H1 (cell line): ENCODE results near the gene TOB1. TPM values are rescaled to one million over a fixed set of nuclear protein-coding genes. Genes with fewer than 3 reads are reported as not detected.

Experiments
- CTCF ChIA-PET: fragments of 300-600 bp; sonication (Branson Sonifier 250); formaldehyde crosslinking; loops from one replicate; lab custom pipeline; 2021; ENCODE audit not compliant: partially characterized antibody; lab: Charles Lee
- POLR2A ChIA-PET: fragments of 300-600 bp; sonication (Branson Sonifier 250); formaldehyde crosslinking; loops from one replicate; lab custom pipeline; 2021; ENCODE audit warnings: inconsistent platforms; ENCODE audit not compliant: partially characterized antibody; lab: Charles Lee
- DNase-seq, 2 experiments: peaks; one replicate each; pipeline versions ENCODE4 v3.0.0 to v3.0.0-alpha.2; 2010 to 2022; ENCODE audit warnings: low spot score in 2 of 2, low read depth in 1 of 2, mixed read lengths in 1 of 2
- FAIRE-seq: peaks from 2 replicates; lab custom pipeline; 2011; peaks lifted over from hg19 to GRCh38; lab: Jason Lieb, UNC
- H2AFZ ChIP-seq: 2 replicates; pipeline ENCODE4 v1.8.1; 2012; ENCODE audit warnings: low read length, inconsistent platforms
- H2AK5ac ChIP-seq: 2 replicates; pipeline ENCODE4 v1.6.1; 2013; ENCODE audit warnings: low read depth, low read length
- H2BK120ac ChIP-seq: replicated peaks from 2 replicates; pipeline ENCODE3; 2013; ENCODE audit warnings: low read depth, low read length, inconsistent platforms
- H2BK12ac ChIP-seq: 2 replicates; pipeline ENCODE4 v1.6.1; 2013; ENCODE audit warnings: low read depth, low read length
- H2BK15ac ChIP-seq: 2 replicates; pipeline ENCODE4 v1.6.1; 2013; ENCODE audit warnings: low read length
- H2BK20ac ChIP-seq: 2 replicates; pipeline ENCODE4 v1.6.1; 2013; ENCODE audit warnings: low read length
- H2BK5ac ChIP-seq: 2 replicates; pipeline ENCODE4 v1.6.1; 2013; ENCODE audit warnings: low read depth, low read length
- H3K14ac ChIP-seq: 2 replicates; pipeline ENCODE4 v1.6.1; 2013; ENCODE audit warnings: inconsistent platforms; ENCODE audit not compliant: insufficient read length
- H3K18ac ChIP-seq: 2 replicates; pipeline ENCODE4 v1.6.1; 2013; ENCODE audit warnings: low read length; ENCODE audit errors: extremely low read depth
- H3K23ac ChIP-seq: 2 replicates; pipeline ENCODE4 v1.6.1; 2013; ENCODE audit warnings: inconsistent platforms; ENCODE audit not compliant: insufficient read length
- H3K23me2 ChIP-seq: 2 replicates; pipeline ENCODE4 v1.6.1; 2013; ENCODE audit warnings: low read depth, low read length
- H3K27ac ChIP-seq: 2 replicates; pipeline ENCODE4 v1.6.1; 2011; ENCODE audit warnings: low read depth, low read length, inconsistent platforms
- H3K27me3 ChIP-seq, 4 experiments: replicated peaks in 1 of 4; 1 replicate in 1 of 4; 2 replicates in 3 of 4; pipeline versions ENCODE4 v1.6.1 to v1.8.1; 2011 to 2013; ENCODE audit warnings: low read length in 3 of 4, mild to moderate bottlenecking in 3 of 4, inconsistent platforms in 2 of 4, mixed read lengths in 2 of 4, moderate library complexity in 1 of 4; ENCODE audit not compliant: control insufficient read depth in 3 of 4, insufficient read depth in 3 of 4; ENCODE audit errors: extremely low read depth in 1 of 4
- H3K36me3 ChIP-seq, 4 experiments: 2 replicates each; pipeline versions ENCODE4 v1.6.1 to v1.8.1; 2011 to 2013; ENCODE audit warnings: mild to moderate bottlenecking in 4 of 4, low read length in 3 of 4, moderate library complexity in 2 of 4, control low read depth in 1 of 4, inconsistent platforms in 1 of 4; ENCODE audit not compliant: insufficient read depth in 4 of 4, control insufficient read depth in 2 of 4
- H3K4ac ChIP-seq: replicated peaks from 2 replicates; pipeline ENCODE3; 2013; ENCODE audit warnings: low read length, low read depth, mixed read lengths, inconsistent platforms; ENCODE audit not compliant: insufficient read length
- H3K4me1 ChIP-seq, 4 experiments: replicated peaks in 1 of 4; 1 replicate in 1 of 4; 2 replicates in 3 of 4; pipeline versions ENCODE4 v1.6.1 to v1.8.1; 2011 to 2013; ENCODE audit warnings: low read length in 3 of 4, inconsistent platforms in 2 of 4, mixed read lengths in 1 of 4; ENCODE audit not compliant: insufficient read depth in 4 of 4, control insufficient read depth in 3 of 4
- H3K4me2 ChIP-seq, 2 experiments: 2 replicates each; pipeline versions ENCODE4 v1.6.1 to v1.8.1; 2011 to 2013; ENCODE audit warnings: low read depth in 2 of 2, low read length in 2 of 2, control low read depth in 1 of 2, inconsistent platforms in 1 of 2, mild to moderate bottlenecking in 1 of 2; ENCODE audit not compliant: insufficient read depth in 1 of 2
- H3K4me3 ChIP-seq, 4 experiments: fragments of 200-600, 300-600 bp in 1 of 4; sonication (generic), shearing (Covaris generic), sonication (Bioruptor Twin) in 1 of 4; 2 replicates each; pipeline versions ENCODE4 v1.5.1 to v1.8.1; 2011 to 2016; ENCODE audit warnings: low read length in 4 of 4, low read depth in 3 of 4, control low read depth in 2 of 4, inconsistent platforms in 2 of 4, mild to moderate bottlenecking in 2 of 4, mixed read lengths in 1 of 4, moderate library complexity in 1 of 4; ENCODE audit not compliant: insufficient read depth in 2 of 4; ENCODE audit errors: extremely low read depth in 1 of 4
- H3K56ac ChIP-seq: replicated peaks from 2 replicates; pipeline ENCODE3; 2013; ENCODE audit warnings: low read depth, mild to moderate bottlenecking, mixed read lengths, low read length, inconsistent platforms; ENCODE audit not compliant: insufficient read length
- H3K79me1 ChIP-seq: 2 replicates; pipeline ENCODE4 v1.6.1; 2013; ENCODE audit warnings: low read depth, low read length, control low read depth
- H3K79me2 ChIP-seq, 2 experiments: 2 replicates each; pipeline versions ENCODE4 v1.6.1 to v1.8.1; 2012 to 2013; ENCODE audit warnings: low read length in 2 of 2, mild to moderate bottlenecking in 2 of 2, inconsistent platforms in 1 of 2; ENCODE audit not compliant: insufficient read depth in 2 of 2, control insufficient read depth in 1 of 2
- H3K9ac ChIP-seq, 4 experiments: replicated peaks in 1 of 4; 1 replicate in 1 of 4; 2 replicates in 3 of 4; pipeline versions ENCODE4 v1.6.1 to v1.8.1; 2011 to 2013; ENCODE audit warnings: low read depth in 3 of 4, low read length in 3 of 4, control low read depth in 2 of 4, mild to moderate bottlenecking in 2 of 4, moderate library complexity in 2 of 4, inconsistent platforms in 1 of 4; ENCODE audit errors: extremely low read depth in 1 of 4
- H3K9me3 ChIP-seq, 2 experiments: 2 replicates each; pipeline versions ENCODE4 v1.6.1 to v1.8.1; 2012 to 2013; ENCODE audit warnings: mild to moderate bottlenecking in 2 of 2, moderate library complexity in 2 of 2, control low read depth in 1 of 2, inconsistent platforms in 1 of 2, low read depth in 1 of 2, low read length in 1 of 2, mixed read lengths in 1 of 2; ENCODE audit not compliant: insufficient read depth in 2 of 2
- H4K20me1 ChIP-seq, 2 experiments: replicated peaks in 1 of 2; 2 replicates each; pipeline versions ENCODE3 to v1.8.1; 2011 to 2013; ENCODE audit warnings: inconsistent platforms in 2 of 2, low read length in 2 of 2, mild to moderate bottlenecking in 1 of 2; ENCODE audit not compliant: insufficient read depth in 2 of 2, control insufficient read depth in 1 of 2
- H4K5ac ChIP-seq: 2 replicates; pipeline ENCODE4 v1.6.1; 2013; ENCODE audit warnings: low read length, low read depth, mixed read lengths, inconsistent platforms; ENCODE audit not compliant: insufficient read length
- H4K8ac ChIP-seq: 2 replicates; pipeline ENCODE4 v1.8.0; 2013; ENCODE audit warnings: mild to moderate bottlenecking, moderate library complexity, low read length, inconsistent platforms; ENCODE audit not compliant: insufficient read depth; ENCODE audit errors: extremely low read depth
- H4K91ac ChIP-seq: replicated peaks from 2 replicates; pipeline ENCODE3; 2013; ENCODE audit warnings: low read length, mixed read lengths, inconsistent platforms; ENCODE audit not compliant: insufficient read length
- NANOG ChIP-seq: IDR thresholded peaks from 2 replicates; pipeline ENCODE4 v1.6.1; 2011; ENCODE audit warnings: low read length, low read depth, mild to moderate bottlenecking, inconsistent platforms; ENCODE audit not compliant: insufficient read depth, poor library complexity, severe bottlenecking
- POU5F1 ChIP-seq: IDR thresholded peaks from 2 replicates; pipeline ENCODE4 v1.6.1; 2011; ENCODE audit warnings: low read depth, mild to moderate bottlenecking, low read length, moderate library complexity
- RAD21 ChIP-seq, 2 experiments: IDR thresholded peaks in 1 of 2; conservative IDR thresholded peaks in 1 of 2; 2 replicates each; pipeline ENCODE4 v1.6.1; 2011; ENCODE audit warnings: low read depth in 2 of 2, low read length in 2 of 2, improper control_type of control experiment in 1 of 2, inconsistent platforms in 1 of 2, mild to moderate bottlenecking in 1 of 2, moderate library complexity in 1 of 2
- WGBS, 2 experiments: shearing (Covaris generic) in 1 of 2; methylation state at CpG; one replicate each; pipeline versions ENCODE4 v1.1.6 to v1.1.7; 2013 to 2015; ENCODE audit warnings: low lambda C conversion rate in 2 of 2, mixed read lengths in 2 of 2, inconsistent platforms in 1 of 2, low coverage in 1 of 2, missing lambda C conversion rate in 1 of 2; ENCODE audit not compliant: insufficient replicate concordance in 2 of 2, insufficient coverage in 1 of 2, insufficient read length in 1 of 2; ENCODE audit errors: extremely low coverage in 1 of 2, missing lambda C conversion rate in 1 of 2; 5-methylcytosine and 5-hydroxymethylcytosine counted together
- polyA plus RNA-seq, 7 experiments: library from polyadenylated mRNA; depleted of rRNA in 3 of 7; stranded (reverse) in 5 of 7; unstranded in 2 of 7; fragments of >200 nt in 5 of 7; fragments of 200-250 nt in 2 of 7; gene quantifications; 1 replicate in 5 of 7; 2 replicates in 1 of 7; 4 replicates in 1 of 7; pipeline versions ENCODE4 v1.2.1 to v1.2.3, GENCODE V29; 2011 to 2013; ENCODE audit warnings: missing spikeins in 2 of 7, mixed read lengths in 2 of 7
- total RNA-seq: library from RNA; stranded (reverse); fragmentation: NEBNext Ultra II Directional; extraction: Animal tissue kit (Norgen Biotek cat#: 25700); gene quantifications from 2 replicates; pipeline ENCODE4 v1.2.1, GENCODE V29; 2021
- TF ChIP-seq, protein P1 (sequence below), 3 experiments: IDR thresholded peaks; 1 replicate in 2 of 3; 2 replicates in 1 of 3; pipeline versions ENCODE4 v1.5.1 to v1.6.1; 2011; ENCODE audit warnings: low read length in 3 of 3, mild to moderate bottlenecking in 3 of 3, inconsistent platforms in 2 of 3, low read depth in 1 of 3, moderate library complexity in 1 of 3; ENCODE audit not compliant: insufficient read depth in 1 of 3; ENCODE audit errors: control extremely low read depth in 1 of 3

The TOB1 gene
- total and polyA plus RNA-seq, 2 of the 8 experiments (the other 6 are each of a cell fraction or from before 2014, with no cell fraction given) = 14.4 to 20.8 TPM

DNA sequence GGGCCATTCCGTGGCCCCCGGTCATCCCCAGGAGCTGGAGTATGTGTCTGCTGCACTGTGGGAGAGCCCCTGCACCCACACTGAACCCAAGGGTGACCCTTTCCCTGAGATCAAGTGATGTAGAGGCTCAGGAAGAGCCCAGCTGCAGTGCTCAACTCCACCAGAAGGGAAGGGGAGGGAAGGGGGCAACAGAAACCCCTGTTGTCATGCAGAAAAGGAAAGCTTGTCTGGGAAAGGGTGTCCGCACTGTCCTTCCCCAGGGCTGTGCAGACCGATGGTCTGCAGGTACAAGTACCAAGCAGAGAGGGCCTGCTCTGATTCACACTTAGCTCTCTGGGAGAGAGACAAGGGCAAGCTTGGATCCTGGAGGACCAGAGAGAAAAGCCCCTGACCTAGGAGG, 45.7 kb upstream of the TOB1 start:
- DNase-seq = no peak
- H3K27me3 ChIP-seq = no peaks in the 10 kb centered on the region
- no peak overlapping the region; the same call in 1 of the 2 replicates for H2BK20ac ChIP-seq
- no peak overlapping the region for H3K27ac ChIP-seq
- CTCF ChIA-PET = interaction anchor here (0.6 to 2.8 kb wide), 17 partner anchors 9 to 1789 kb away, joined by 3 to 11 read pairs (median 3); no protein-coding TSS in a partner anchor
- no peak overlapping the region for H4K91ac ChIP-seq
- peak overlapping the region; percentile 68; the same call in 1 of the 2 replicates for H2BK5ac ChIP-seq
- H4K8ac ChIP-seq = no peak overlapping the region
- no peak overlapping the region for H3K14ac ChIP-seq
- TF ChIP-seq POU5F1 (peak; percentile 54; the same call in 1 of the 2 replicates), RAD21 (IDR thresholded peaks at IDR 0.05 in 1 of 2, conservative IDR thresholded peaks at IDR 0.05 in 1 of 2; ENCODE audit: low read depth in 2 of 2, low read length in 2 of 2) (peak in 1 of 2 experiments; percentile 12; a peak in 1 of 4 replicates), NANOG (no peak)
- TF ChIP-seq, protein P1, sequence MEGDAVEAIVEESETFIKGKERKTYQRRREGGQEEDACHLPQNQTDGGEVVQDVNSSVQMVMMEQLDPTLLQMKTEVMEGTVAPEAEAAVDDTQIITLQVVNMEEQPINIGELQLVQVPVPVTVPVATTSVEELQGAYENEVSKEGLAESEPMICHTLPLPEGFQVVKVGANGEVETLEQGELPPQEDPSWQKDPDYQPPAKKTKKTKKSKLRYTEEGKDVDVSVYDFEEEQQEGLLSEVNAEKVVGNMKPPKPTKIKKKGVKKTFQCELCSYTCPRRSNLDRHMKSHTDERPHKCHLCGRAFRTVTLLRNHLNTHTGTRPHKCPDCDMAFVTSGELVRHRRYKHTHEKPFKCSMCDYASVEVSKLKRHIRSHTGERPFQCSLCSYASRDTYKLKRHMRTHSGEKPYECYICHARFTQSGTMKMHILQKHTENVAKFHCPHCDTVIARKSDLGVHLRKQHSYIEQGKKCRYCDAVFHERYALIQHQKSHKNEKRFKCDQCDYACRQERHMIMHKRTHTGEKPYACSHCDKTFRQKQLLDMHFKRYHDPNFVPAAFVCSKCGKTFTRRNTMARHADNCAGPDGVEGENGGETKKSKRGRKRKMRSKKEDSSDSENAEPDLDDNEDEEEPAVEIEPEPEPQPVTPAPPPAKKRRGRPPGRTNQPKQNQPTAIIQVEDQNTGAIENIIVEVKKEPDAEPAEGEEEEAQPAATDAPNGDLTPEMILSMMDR (IDR thresholded peaks at IDR 0.05; ENCODE audit: control extremely low read depth in 1 of 3, insufficient read depth in 1 of 3, low read depth in 1 of 3, low read length in 3 of 3) = peak in 1 of 3 experiments; percentile 29; a peak in 1 of 4 replicates
- TF ChIP-seq, all 59 proteins: peak for 3
- Histone ChIP-seq H2AFZ (peak overlapping the region; percentile 72; the same call in 1 of the 2 replicates), H3K36me3 (no peaks in the 10 kb centered on the region), H3K18ac (peak overlapping the region; percentile 48), H3K4me2 (peak overlapping the region; percentile 19 to 31; a peak in 2 of 4 replicates), H3K56ac (no peak overlapping the region), H2BK120ac (no peak overlapping the region), H3K4ac (no peak overlapping the region), H3K23me2 (no peaks in the 10 kb centered on the region), H3K23ac (no peak overlapping the region), H3K79me1 (no peaks in the 10 kb centered on the region), H3K4me1 (peaks cover 1 to 37% (median 23%) of the 10 kb centered on the region in 4 experiments), H3K79me2 (no peaks in the 10 kb centered on the region), H2BK12ac (peak overlapping the region; percentile 77; the same call in 1 of the 2 replicates), H3K9ac (no peak overlapping the region), H2BK15ac (peak overlapping the region; percentile 61; the same call in 1 of the 2 replicates), H4K5ac (no peak overlapping the region), H3K9me3 (no peaks in the 10 kb centered on the region), H3K4me3 (no peak overlapping the region), H2AK5ac (no peak overlapping the region), H4K20me1 (no peaks in the 10 kb centered on the region)
- POLR2A ChIA-PET = interaction anchor here (0.7 to 1.7 kb wide), 9 partner anchors 9 to 261 kb away, joined by 3 to 32 read pairs (median 3); partner anchors contain the start of gene TOB1
- no peak for FAIRE-seq
- 72% methylated on average over 4 of the region's 4 CpGs; no CpG with 5 or more reads in 1 of the 2 experiments for WGBS, 2 experiments
